HG02870 (cell line): ENCODE data around the gene TMEM52.
"Not testable (repeated sequence)": the region's sequence is repeated elsewhere in the genome, so short reads cannot be mapped to it uniquely, and the experiment has no call there.

Source experiments
- ATAC-seq: cut with Tn5 transposase; IDR thresholded peaks from one replicate; pipeline ENCODE4 v1.9.1; 2021; ENCODE audit warnings: mild to moderate bottlenecking, moderate library complexity; ENCODE audit not compliant: unreplicated experiment

Gene TMEM52

GRCh38 chr1:1947493-1947892 is 28.4 kb upstream of the TMEM52 start:
- no peak for ATAC-seq

GRCh38 chr1:1946540-1946939 is 27.5 kb upstream of the TMEM52 start:
- ATAC-seq, result no peak

DNA sequence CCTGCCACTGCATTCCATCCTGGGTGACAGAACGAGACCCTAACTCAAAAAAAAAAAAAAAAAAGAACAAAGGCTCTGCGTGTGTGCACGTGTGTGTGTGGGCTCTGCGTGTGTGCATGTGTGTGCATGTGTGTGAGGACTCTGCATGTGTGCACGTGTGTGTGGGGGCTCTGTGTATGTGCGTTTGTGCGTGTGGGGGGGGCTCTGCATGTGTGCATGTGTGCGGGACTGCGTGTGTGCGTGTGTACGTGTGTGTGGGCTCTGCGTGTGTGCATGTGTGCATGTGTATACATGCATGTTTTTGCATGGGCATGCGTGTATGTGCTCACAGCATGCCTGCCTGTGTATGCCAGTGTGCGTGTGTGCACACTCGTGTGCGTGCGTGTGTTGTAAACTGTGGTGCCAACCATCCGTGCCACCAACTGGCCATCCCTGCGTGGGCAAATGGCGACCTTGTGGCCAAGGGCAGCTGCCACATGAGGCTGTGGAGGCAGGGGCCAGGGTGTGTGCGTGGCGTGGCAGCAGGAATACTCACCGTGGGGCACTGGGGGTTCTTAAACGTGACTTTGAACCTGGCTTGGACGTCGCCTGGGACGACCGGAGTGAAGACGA is 26.8 kb upstream of the TMEM52 start:
- no peak for ATAC-seq

DNA sequence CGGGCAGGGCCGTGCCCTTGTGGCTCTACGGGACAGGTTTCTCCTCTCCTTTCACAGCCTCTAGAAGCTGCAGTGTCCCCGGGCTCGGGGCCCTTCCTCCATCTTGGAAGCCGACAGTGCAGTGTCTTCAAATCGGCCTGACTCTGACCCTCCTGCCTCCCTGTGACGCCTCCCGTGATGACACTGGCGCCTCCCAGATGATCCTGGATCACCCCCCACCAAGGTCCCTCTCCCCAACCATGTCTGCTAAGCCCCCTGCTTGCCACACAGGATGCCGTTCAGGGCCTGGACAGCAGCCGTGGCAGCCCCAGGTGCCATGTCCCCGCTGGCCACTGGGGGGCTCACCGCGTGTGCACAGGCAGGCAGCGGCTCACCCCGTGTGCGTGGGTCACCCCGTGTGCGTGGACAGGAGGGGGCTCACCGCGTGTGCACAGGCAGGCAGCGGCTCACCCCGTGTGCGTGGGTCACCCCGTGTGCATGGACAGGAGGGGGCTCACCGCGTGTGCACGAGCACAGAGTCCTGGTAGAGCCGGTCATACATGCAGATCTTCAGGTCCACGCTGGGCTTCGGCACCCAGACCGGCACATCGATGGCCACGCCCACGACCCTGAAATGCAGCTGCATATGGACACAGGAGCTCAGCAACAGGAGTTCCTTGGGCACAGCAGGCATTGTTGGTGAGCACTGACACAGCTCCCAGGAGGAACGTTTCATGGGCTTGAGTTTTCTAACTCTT is 24.9 kb upstream of the TMEM52 start:
- ATAC-seq, result no peak

DNA sequence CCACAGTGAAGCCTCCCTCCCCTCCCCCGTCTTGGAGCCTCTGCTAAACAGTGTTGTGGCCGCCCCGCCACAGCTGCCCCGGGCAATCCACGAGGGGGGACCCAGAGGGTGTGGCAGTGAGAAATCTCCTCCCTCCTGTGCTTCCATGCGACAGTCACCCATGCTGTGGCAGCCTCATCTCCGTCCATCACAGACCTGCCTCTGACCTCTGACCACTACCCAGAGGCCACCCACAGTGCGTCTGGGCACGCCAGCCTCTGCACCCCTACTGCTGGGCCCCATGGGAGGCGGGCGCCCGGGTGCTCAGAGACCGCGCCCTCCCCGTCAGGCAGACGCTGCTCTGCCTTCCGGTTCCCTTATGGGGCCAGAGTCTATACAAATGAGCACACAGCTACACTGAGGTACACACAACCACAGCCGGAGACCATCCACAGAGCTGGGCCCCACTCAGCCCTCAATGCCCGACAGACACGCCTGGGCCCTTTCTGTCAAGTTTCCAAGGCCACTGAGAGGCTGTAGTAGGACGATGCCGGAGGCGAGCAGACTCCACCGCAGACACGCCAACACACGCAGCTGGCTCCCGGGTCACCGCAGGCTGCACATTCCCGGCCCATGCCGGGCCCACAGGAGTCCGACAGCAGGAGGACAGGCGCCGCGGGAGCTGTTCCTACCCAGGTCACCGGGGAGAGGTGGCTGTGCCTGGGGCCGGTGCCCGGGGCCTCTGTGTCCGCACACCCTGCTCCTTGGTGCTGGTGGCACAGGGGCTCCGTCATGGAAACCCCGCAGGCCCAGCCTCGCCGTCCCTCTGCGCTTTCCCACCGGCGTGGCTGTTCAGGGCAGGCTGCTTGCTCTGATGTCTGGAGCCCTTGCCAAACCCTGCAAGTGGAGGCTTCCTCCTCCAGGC is 23.9 kb upstream of the TMEM52 start:
- ATAC-seq, result no peak

- no peak for ATAC-seq
Measured at GRCh38 chr1:1941868-1942752, 23.0 kb upstream of the TMEM52 start.

- ATAC-seq, result no peak
Measured at GRCh38 chr1:1941211-1941841, 22.2 kb upstream of the TMEM52 start.

DNA sequence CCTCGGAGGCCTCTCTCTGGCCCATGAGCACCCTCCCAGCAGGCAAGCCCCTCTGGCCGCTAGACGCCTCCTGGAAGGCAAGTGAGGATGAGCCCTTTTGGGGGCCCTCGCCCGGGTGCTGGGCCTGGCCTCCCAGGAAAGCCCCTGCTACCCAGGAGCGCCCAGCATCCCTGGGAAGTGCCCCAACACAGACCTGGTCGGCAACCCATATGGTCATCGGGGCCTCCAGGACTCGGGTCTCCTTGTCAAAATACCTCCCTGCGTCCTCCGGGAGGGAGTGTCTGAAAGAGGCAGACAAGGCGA is 21.0 kb upstream of the TMEM52 start:
- ATAC-seq, result no peak

DNA sequence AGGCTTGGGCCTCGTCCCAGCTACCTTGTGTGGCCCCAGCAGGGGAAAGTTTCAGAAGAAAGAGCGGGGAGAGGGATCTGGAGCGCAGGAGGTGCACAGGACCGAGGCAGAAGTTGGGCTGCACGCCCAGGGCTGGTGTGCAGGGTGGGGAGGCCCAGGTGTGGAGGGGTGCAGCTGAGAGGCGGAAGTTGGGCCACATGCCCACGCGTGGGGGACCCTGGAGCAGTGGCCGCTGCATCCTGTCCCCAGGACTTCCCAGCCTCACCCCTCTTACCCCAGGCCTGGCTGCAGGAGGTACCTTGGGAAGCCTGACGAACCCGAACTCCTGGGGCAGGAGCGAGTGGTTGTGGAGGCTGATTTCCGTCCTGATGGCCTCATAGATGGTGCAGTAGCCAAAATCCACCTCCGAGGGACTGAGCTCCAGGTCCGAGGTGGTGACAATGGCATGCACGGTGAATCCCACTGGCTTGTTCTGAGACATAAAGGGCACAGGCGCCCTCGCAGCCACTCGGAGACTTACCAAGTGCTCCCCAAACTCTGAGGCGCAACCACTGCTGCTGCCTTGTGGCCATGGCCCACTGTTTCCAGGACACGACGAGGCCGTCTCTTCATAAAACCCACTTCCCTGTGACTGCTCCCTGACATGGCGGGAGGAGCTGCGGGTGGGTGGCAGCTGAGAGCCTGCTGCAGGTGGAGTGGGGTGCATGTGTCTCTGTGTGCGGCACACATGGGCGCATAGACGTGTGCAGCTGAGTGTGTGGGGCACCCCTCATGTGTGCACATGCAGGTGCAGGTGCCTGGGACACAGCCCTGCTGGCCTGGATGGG is 20.4 kb upstream of the TMEM52 start:
- ATAC-seq, result no peak

- ATAC-seq, result no peak
Measured at GRCh38 chr1:1938613-1939295, 19.7 kb upstream of the TMEM52 start.

DNA sequence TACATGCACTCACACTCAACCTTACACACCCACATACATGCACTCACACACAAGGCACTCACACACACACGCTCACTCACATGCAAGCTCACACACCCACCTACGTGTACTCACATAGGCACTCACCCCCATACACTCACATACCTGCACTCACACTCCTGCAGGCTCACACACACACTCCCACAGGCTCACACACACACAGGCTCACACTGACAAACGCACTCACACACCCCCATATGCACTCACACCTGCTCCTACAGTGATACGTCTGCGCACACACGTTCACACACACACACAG is 19.1 kb upstream of the TMEM52 start:
- ATAC-seq, result no peak

DNA sequence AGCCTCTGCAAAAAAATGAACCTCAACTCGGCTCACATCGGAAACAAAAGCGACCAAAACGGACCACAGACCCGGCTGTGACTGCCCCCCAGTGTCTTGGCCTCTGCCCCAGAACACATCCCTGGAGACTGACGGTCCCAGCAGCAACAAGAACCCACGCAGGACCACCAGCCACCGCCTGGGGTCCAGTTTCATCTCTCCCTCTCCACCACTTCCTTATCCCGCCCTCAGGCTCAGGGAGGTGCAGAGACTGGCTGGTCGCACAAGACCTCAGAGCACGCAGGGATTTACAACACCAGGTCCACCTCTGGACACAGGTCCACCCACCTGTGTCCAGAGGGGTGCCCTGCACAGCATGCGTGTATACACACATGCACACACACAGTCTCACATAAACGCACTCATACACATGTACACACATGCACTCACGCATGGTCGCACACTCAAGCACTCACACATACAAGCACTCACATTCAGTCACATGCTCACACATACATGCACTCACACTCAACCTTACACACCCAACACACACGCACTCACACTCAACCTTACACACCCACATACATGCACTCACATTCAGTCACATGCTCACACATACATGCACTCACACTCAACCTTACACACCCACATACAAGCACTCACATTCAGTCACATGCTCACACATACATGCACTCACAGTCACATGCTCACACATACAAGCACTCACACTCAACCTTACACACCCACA is 18.6 kb upstream of the TMEM52 start:
- no peak for ATAC-seq

DNA sequence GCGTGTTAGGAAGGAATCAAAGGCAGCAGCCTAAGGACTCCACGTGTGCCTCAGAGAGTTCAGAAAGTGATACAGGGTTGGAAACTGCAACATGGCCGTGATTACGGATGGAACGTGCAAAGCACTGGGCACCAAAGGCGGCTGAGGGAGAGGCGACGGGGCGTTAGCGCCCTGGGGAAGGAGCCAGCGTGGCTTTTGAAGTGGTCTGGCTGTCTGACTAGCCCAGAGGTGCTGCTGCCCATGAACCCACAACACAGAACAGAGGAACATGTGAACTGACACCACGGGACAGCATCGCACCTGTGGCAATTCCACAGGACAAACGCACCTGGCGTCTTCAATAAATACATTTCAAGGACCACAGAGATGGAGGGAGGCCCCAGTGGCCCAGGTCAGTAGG is 18.0 kb upstream of the TMEM52 start:
- no peak for ATAC-seq

DNA sequence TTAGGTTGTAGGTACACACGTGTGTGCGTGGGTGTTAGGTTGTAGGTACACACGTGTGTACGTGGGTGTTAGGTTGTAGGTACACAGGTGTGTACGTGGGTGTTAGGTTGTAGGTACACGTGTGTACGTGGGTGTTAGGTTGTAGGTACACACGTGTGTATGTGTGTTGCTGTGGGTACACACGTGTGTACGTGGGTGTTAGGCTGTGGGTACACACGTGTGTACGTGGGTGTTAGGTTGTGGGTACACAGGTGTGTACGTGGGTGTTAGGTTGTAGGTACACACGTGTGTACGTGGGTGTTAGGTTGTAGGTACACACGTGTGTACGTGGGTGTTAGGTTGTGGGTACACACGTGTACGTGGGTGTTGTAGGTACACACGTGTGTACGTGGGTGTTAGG is 15.8 kb upstream of the TMEM52 start:
- not testable (repeated sequence) for ATAC-seq

GRCh38 chr1:1929639-1930545 is 10.8 kb upstream of the TMEM52 start:
- ATAC-seq, result no peak

- ATAC-seq, result no peak
Measured at GRCh38 chr1:1929102-1929638, 10.1 kb upstream of the TMEM52 start.
